ENCODE data around the gene LYST. TPM values are rescaled to one million over a fixed set of nuclear protein-coding genes. Genes with fewer than 3 reads are reported as not detected.
A peak's percentile ranks its signal among the peaks of the same experiment; 100 is the strongest.
"Not testable (repeated sequence)": the region's sequence is repeated elsewhere in the genome, so short reads cannot be mapped to it uniquely, and the experiment has no call there.

The LYST gene
- total RNA-seq, 1 donor: 88.9 TPM

GRCh38 chr1:235852887-235853286, 13.8 kb downstream of the LYST start:
- H3K4me3 ChIP-seq (ENCODE audit: low read depth, low read length): no peak overlapping the region
- peak; percentile 41 for DNase-seq (ENCODE audit: low read depth)
- TF ChIP-seq, protein P1, sequence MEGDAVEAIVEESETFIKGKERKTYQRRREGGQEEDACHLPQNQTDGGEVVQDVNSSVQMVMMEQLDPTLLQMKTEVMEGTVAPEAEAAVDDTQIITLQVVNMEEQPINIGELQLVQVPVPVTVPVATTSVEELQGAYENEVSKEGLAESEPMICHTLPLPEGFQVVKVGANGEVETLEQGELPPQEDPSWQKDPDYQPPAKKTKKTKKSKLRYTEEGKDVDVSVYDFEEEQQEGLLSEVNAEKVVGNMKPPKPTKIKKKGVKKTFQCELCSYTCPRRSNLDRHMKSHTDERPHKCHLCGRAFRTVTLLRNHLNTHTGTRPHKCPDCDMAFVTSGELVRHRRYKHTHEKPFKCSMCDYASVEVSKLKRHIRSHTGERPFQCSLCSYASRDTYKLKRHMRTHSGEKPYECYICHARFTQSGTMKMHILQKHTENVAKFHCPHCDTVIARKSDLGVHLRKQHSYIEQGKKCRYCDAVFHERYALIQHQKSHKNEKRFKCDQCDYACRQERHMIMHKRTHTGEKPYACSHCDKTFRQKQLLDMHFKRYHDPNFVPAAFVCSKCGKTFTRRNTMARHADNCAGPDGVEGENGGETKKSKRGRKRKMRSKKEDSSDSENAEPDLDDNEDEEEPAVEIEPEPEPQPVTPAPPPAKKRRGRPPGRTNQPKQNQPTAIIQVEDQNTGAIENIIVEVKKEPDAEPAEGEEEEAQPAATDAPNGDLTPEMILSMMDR (IDR thresholded peaks at IDR 0.05; ENCODE audit: insufficient read depth, low read depth, low read length): no peak

DNA sequence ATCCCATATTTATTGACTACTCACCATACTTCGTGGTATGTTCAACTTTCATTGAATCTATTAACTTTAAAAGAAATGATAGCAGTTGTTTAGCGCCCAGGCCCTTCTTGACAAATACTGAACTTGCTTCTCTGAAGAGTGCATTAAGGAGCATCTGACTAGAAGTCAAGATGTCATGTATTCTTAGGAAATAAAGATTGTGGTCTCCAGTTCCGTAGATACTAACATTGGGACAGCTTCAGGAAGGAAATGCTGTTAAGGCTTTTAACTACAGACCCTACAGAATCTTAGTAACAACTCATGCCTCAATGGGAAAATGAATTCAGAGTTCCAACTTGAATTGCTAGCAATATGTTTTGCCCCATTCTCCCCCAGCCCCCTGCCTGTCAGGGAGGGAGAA, 14.8 kb downstream of the LYST start:
- no peak for DNase-seq (ENCODE audit: low read depth)
- TF ChIP-seq, protein P1 (IDR thresholded peaks at IDR 0.05; ENCODE audit: insufficient read depth, low read depth, low read length): no peak
- H3K4me3 ChIP-seq (ENCODE audit: low read depth, low read length): no peak overlapping the region

DNA sequence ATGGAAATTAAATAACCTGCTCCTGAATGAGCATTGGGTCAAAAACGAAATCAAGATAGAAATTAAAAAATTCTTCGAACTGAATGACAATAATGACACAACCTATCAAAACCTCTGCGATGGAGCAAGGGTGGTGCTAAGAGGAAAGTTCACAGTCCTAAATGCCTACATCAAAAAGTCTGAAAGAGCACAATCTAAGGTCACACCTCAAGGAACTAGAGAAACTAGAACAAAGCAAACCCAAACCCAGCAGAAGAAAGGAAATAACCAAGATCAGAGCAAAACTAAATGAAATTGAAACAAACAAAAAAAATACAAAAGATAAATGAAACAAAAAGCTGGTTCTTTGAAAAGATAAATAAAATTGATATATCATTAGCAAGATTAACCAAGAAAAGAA, 18.5 kb downstream of the LYST start:
- H3K4me3 ChIP-seq (ENCODE audit: low read depth, low read length); DNase-seq (ENCODE audit: low read depth): not testable (repeated sequence)

- not testable (repeated sequence) for H3K4me3 ChIP-seq (ENCODE audit: low read depth, low read length); DNase-seq (ENCODE audit: low read depth)
These were observed 21.0 kb downstream of the LYST start for GRCh38 chr1:235845656-235846107.

DNA sequence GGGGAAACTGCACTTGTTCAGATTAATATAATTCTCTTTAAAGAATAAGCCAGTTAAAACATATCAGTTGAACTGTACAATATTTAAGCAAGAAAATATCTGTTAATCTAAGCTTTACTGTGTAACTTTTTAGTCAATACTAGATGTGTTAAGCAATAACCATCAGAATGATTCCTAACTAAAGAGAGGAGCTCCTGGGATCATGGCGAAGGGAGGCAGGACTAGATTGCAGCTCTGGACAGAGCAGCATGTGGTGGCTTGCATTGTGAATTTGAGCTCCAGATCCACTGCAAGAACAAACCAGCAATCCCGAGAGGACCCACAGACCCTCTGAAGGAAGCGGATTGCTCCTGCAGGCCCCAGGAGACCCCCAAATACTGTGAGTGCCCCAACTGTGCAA, 21.9 kb downstream of the LYST start:
- no peak overlapping the region for H3K4me3 ChIP-seq (ENCODE audit: low read depth, low read length)
- TF ChIP-seq, protein P1 (IDR thresholded peaks at IDR 0.05; ENCODE audit: insufficient read depth, low read depth, low read length): no peak
- DNase-seq (ENCODE audit: low read depth): no peak

GRCh38 chr1:235843461-235843961, 23.2 kb downstream of the LYST start:
- no peak overlapping the region for H3K4me3 ChIP-seq (ENCODE audit: low read depth, low read length)
- DNase-seq (ENCODE audit: low read depth): peak; percentile 72
- TF ChIP-seq, protein P1 (IDR thresholded peaks at IDR 0.05; ENCODE audit: insufficient read depth, low read depth, low read length): peak; percentile 72

DNA sequence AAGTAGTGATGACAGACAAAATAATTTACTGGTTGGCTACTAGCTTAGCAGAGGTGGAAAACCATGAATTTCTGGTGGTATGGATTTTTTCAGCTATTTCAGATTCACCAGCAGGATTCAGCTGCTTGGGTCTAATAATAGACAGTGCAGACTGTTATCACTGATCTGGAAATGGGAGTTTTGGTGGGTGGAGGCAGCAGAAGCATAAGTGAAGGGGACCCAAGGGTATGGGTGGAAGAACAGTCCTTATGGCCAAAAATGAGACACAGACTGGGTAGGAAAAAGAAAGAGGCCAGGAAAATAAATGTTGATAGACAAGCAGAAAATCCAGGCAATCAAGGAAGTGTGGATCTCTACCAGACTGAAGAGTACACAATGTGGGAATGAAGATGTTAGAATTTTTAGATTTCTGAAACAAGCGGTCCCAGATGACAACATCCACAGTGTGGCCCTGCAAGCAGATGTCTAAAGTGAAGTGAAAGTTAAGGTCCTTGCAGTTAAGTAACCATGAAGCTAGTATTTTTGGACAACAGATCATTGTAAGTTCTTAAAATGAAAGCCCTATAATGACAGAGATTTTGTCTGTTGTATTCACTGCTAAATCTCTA, 24.7 kb downstream of the LYST start:
- no peak for DNase-seq (ENCODE audit: low read depth)
- no peak overlapping the region for H3K4me3 ChIP-seq (ENCODE audit: low read depth, low read length)
- TF ChIP-seq, protein P1 (IDR thresholded peaks at IDR 0.05; ENCODE audit: insufficient read depth, low read depth, low read length): no peak

- TF ChIP-seq, protein P1 (IDR thresholded peaks at IDR 0.05; ENCODE audit: insufficient read depth, low read depth, low read length): no peak
- H3K4me3 ChIP-seq (ENCODE audit: low read depth, low read length): no peak overlapping the region
- no peak for DNase-seq (ENCODE audit: low read depth)
These were observed 28.7 kb downstream of the LYST start for GRCh38 chr1:235838021-235838420.

All from fibroblast of villous mesenchyme (primary cell).